ENCODE data around the gene RHOF. TPM values are rescaled to one million over a fixed set of nuclear protein-coding genes. Genes with fewer than 3 reads are reported as not detected.

Gene RHOF
- total RNA-seq, 1 experiment from 2014 or later, result 29.1 TPM

- H3K4ac ChIP-seq (ENCODE audit: low read depth, low read length), result no peak overlapping the region
- H2AFZ ChIP-seq (ENCODE audit: low read length), result no peak overlapping the region
- no CpG with 5 or more reads among the region's 17 CpGs for WGBS (ENCODE audit: extremely low coverage, insufficient read length, low lambda C conversion rate)
- H3K4me1 Mint-ChIP-seq, result peaks cover 11 to 16% of the 10 kb centered on the region in 2 experiments
- H2BK12ac ChIP-seq (ENCODE audit: insufficient read length, low read depth, low read length), result no peak overlapping the region
- H3K79me2 ChIP-seq (ENCODE audit: insufficient read depth, low read length), result no peaks in the 10 kb centered on the region
- no peak overlapping the region for H3T11ph ChIP-seq (ENCODE audit: low read length)
- no peaks in the 10 kb centered on the region for H3K79me1 ChIP-seq (ENCODE audit: insufficient read depth, low read depth, low read length, poor library complexity, severe bottlenecking)
- no peak overlapping the region for H2BK15ac ChIP-seq (ENCODE audit: low read depth, low read length)
- H3K9me3 ChIP-seq (ENCODE audit: control insufficient read depth, low read depth, low read length), result no peaks in the 10 kb centered on the region
- no peak overlapping the region for H4K91ac ChIP-seq (ENCODE audit: insufficient read length, low read depth, low read length)
- no peak overlapping the region for H3K56ac ChIP-seq (ENCODE audit: insufficient read length, low read depth, low read length)
- H3K18ac ChIP-seq (ENCODE audit: insufficient read length, low read depth, low read length), result no peak overlapping the region
- H4K8ac ChIP-seq (replicated peaks; ENCODE audit: insufficient read length, low read depth, low read length), result no peak overlapping the region
- H3K27ac ChIP-seq (ENCODE audit: insufficient read length, low read depth, low read length), result no peak overlapping the region
- peaks cover 1 to 23% (median 9%) of the 10 kb centered on the region in 3 experiments; a peak in 5 of 7 replicates for H3K36me3 Mint-ChIP-seq (ENCODE audit: insufficient read depth in 1 of 3, low read depth in 3 of 3)
- no peak overlapping the region for H3K14ac ChIP-seq (ENCODE audit: insufficient read depth, low read length)
- no peak for TF ChIP-seq CTCF (conservative IDR thresholded peaks at IDR 0.05)
- no peak overlapping the region for H3K4me3 Mint-ChIP-seq
- H4K20me1 ChIP-seq (ENCODE audit: control insufficient read depth, insufficient read depth, insufficient read length), result no peaks in the 10 kb centered on the region
- no peak overlapping the region for H3K4me2 ChIP-seq (ENCODE audit: insufficient read depth, insufficient read length, low read length)
- peaks cover 6% of the 10 kb centered on the region for H3K27me3 Mint-ChIP-seq (ENCODE audit: low read depth)
- no peaks in the 10 kb centered on the region for H3K4me1 ChIP-seq (ENCODE audit: insufficient read depth, low read length)
- DNase-seq, result no peak
- no peak overlapping the region for H2BK120ac ChIP-seq (ENCODE audit: low read depth, low read length, poor library complexity, severe bottlenecking)
- H3K27ac Mint-ChIP-seq, result peak overlapping the region in 1 of 3 experiments; percentile 29; a peak in 2 of 7 replicates
- no peak overlapping the region for H3K23ac ChIP-seq (ENCODE audit: insufficient read length, low read depth, low read length)
- no peaks in the 10 kb centered on the region; a peak in 1 of 5 replicates for H3K9me3 Mint-ChIP-seq
- H2AK5ac ChIP-seq (ENCODE audit: insufficient read length, low read length), result no peak overlapping the region
- H3K9ac ChIP-seq (ENCODE audit: extremely low read depth, insufficient read length, low read length), result no peak overlapping the region
- H2BK20ac ChIP-seq (ENCODE audit: low read depth, low read length, poor library complexity, severe bottlenecking), result no peak overlapping the region
- H3K27me3 ChIP-seq (ENCODE audit: insufficient read depth, low read length), result no peaks in the 10 kb centered on the region
- H3K23me2 ChIP-seq (ENCODE audit: insufficient read length, low read depth, low read length, poor library complexity, severe bottlenecking), result no peaks in the 10 kb centered on the region
- no peak overlapping the region for H2BK5ac ChIP-seq (ENCODE audit: insufficient read length, low read length)
- H4K5ac ChIP-seq (ENCODE audit: insufficient read length, low read depth, low read length), result no peak overlapping the region
Observed at GRCh38 chr12:121787063-121788025, 6.1 kb downstream of the RHOF start.
